Caco-2 (cell line): ENCODE data around the gene ARFGAP1. TPM values are rescaled to one million over a fixed set of nuclear protein-coding genes. Genes with fewer than 3 reads are reported as not detected.

Experiments used
- BruUV-seq: library from RNA; stranded (reverse); fragments of 400-500 nt; replicated peaks from 2 replicates; lab custom pipeline; 2021; lab: Mats Ljungman, UMichigan
- CTCF ChIA-PET: fragments of 300-600 bp; sonication (Branson Sonifier 250); formaldehyde crosslinking; loops from one replicate; lab custom pipeline; 2022; ENCODE audit warnings: antibody characterized with exemption; lab: Charles Lee
- POLR2A ChIA-PET: fragments of 300-600 bp; sonication (Branson Sonifier 250); formaldehyde crosslinking; loops from one replicate; lab custom pipeline; 2022; ENCODE audit warnings: antibody characterized with exemption; lab: Charles Lee
- DNase-seq, 2 experiments: peaks; one replicate each; pipeline versions ENCODE4 v3.0.0 to v3.0.0-alpha.2; 2020 to 2022
- H3K27me3 ChIP-seq: replicated peaks from 2 replicates; pipeline ENCODE4 v1.6.0; 2011; ENCODE audit warnings: low read length; ENCODE audit not compliant: control insufficient read depth, insufficient read depth
- H3K36me3 ChIP-seq: 2 replicates; pipeline ENCODE4 v1.5.1; 2011; ENCODE audit warnings: low read length; ENCODE audit not compliant: control insufficient read depth, insufficient read depth
- H3K4me1 ChIP-seq: fragments of 250-450 bp; sonication (Bioruptor Pico); 2 replicates; pipeline ENCODE4 v1.5.1; 2020; ENCODE audit warnings: mild to moderate bottlenecking
- H3K4me3 ChIP-seq: 2 replicates; pipeline ENCODE4 v1.5.1; 2011; ENCODE audit warnings: low read depth, mild to moderate bottlenecking, control low read depth, low read length
- H3K9me3 ChIP-seq: fragments of 250-450 bp; sonication (Bioruptor Pico); 2 replicates; pipeline ENCODE4 v1.5.1; 2020; ENCODE audit warnings: mild to moderate bottlenecking, moderate library complexity
- H3K27ac Mint-ChIP-seq: one replicate; pipeline ENCODE4 v1.8.0; 2022; ENCODE audit warnings: mixed read lengths; ENCODE audit not compliant: unreplicated experiment
- H3K27me3 Mint-ChIP-seq: one replicate; pipeline ENCODE4 v1.8.0; 2022; ENCODE audit warnings: mixed read lengths; ENCODE audit not compliant: insufficient read depth, unreplicated experiment
- H3K36me3 Mint-ChIP-seq: one replicate; pipeline ENCODE4 v1.8.0; 2022; ENCODE audit warnings: mild to moderate bottlenecking, mixed read lengths; ENCODE audit not compliant: insufficient read depth, unreplicated experiment
- H3K4me1 Mint-ChIP-seq: one replicate; pipeline ENCODE4 v1.8.0; 2022; ENCODE audit warnings: low read depth, mixed read lengths; ENCODE audit not compliant: unreplicated experiment
- H3K4me3 Mint-ChIP-seq: one replicate; pipeline ENCODE4 v1.8.0; 2022; ENCODE audit warnings: mild to moderate bottlenecking, moderate library complexity, mixed read lengths; ENCODE audit not compliant: unreplicated experiment
- H3K9me3 Mint-ChIP-seq: one replicate; pipeline ENCODE4 v1.8.0; 2022; ENCODE audit warnings: mixed read lengths; ENCODE audit not compliant: unreplicated experiment
- CTCF ChIP-seq, 2 experiments: fragments of 200-600 bp in 1 of 2; IDR thresholded peaks; 1 replicate in 1 of 2; 2 replicates in 1 of 2; pipeline versions ENCODE4 v1.5.1 to v1.8.0; 2011 to 2022; ENCODE audit warnings: antibody characterized with exemption in 1 of 2, control low read depth in 1 of 2, inconsistent platforms in 1 of 2, low read depth in 1 of 2, low read length in 1 of 2, mild to moderate bottlenecking in 1 of 2, moderate library complexity in 1 of 2; ENCODE audit not compliant: insufficient read depth in 1 of 2, severe bottlenecking in 1 of 2, unreplicated experiment in 1 of 2
- intact Hi-C: fragments of 100-400 bp; cut with micrococcal nuclease; formaldehyde crosslinking; loops from one replicate; pipeline ENCODE4 v1.10.0; 2022; ENCODE audit not compliant: unreplicated experiment
- total RNA-seq: library from RNA; stranded (reverse); gene quantifications from 2 replicates; pipeline ENCODE4 v1.2.3, GENCODE V29; 2022

Gene ARFGAP1
- total RNA-seq, 1 experiment from 2014 or later, result 275 TPM

- POLR2A ChIA-PET, result no interaction called here
- intact Hi-C loops, result no loop called here
- no peak for TF ChIP-seq CTCF (IDR thresholded peaks at IDR 0.05; ENCODE audit: insufficient read depth in 1 of 2, low read depth in 1 of 2, low read length in 1 of 2, severe bottlenecking in 1 of 2, unreplicated experiment in 1 of 2)
- H3K4me3 ChIP-seq, result no peak overlapping the region
- no peaks in the 10 kb centered on the region for H3K36me3 Mint-ChIP-seq
- H3K27me3 ChIP-seq, result no peaks in the 10 kb centered on the region
- peaks cover 6% of the 10 kb centered on the region for H3K4me1 Mint-ChIP-seq
- no peak overlapping the region for H3K4me3 Mint-ChIP-seq
- no peak for DNase-seq
- H3K27me3 Mint-ChIP-seq, result peaks cover 2% of the 10 kb centered on the region
- H3K9me3 ChIP-seq, result peaks cover 16% of the 10 kb centered on the region
- CTCF ChIA-PET, result interaction anchor here (0.6 kb wide), 1 partner anchor 48 kb away, joined by 3 read pairs; no protein-coding TSS in a partner anchor
- no peak overlapping the region for H3K27ac Mint-ChIP-seq
- no peaks in the 10 kb centered on the region for H3K36me3 ChIP-seq
- BruUV-seq, result no TSS peak
- H3K9me3 Mint-ChIP-seq, result peaks cover 8% of the 10 kb centered on the region
- peaks cover 4% of the 10 kb centered on the region; the same call in 1 of the 2 replicates for H3K4me1 ChIP-seq
Observed at GRCh38 chr20:63330084-63330760, 57.6 kb downstream of the ARFGAP1 start.

- no peak for DNase-seq
- ChIA-PET CTCF (interaction anchor here (0.6 kb wide), 1 partner anchor 49 kb away, joined by 3 read pairs; no protein-coding TSS in a partner anchor), POLR2A (no interaction called here)
- no peaks in the 10 kb centered on the region for H3K27me3 ChIP-seq
- H3K4me1 ChIP-seq, result peaks cover 4% of the 10 kb centered on the region; the same call in 1 of the 2 replicates
- peaks cover 16% of the 10 kb centered on the region for H3K9me3 ChIP-seq
- intact Hi-C loops, result no loop called here
- no peaks in the 10 kb centered on the region for H3K36me3 ChIP-seq
- H3K4me1 Mint-ChIP-seq, result peaks cover 6% of the 10 kb centered on the region
- H3K9me3 Mint-ChIP-seq, result peaks cover 8% of the 10 kb centered on the region
- no peak for TF ChIP-seq CTCF (IDR thresholded peaks at IDR 0.05; ENCODE audit: insufficient read depth in 1 of 2, low read depth in 1 of 2, low read length in 1 of 2, severe bottlenecking in 1 of 2, unreplicated experiment in 1 of 2)
- no peak overlapping the region for H3K27ac Mint-ChIP-seq
- H3K36me3 Mint-ChIP-seq, result no peaks in the 10 kb centered on the region
- peaks cover 2% of the 10 kb centered on the region for H3K27me3 Mint-ChIP-seq
- no peak overlapping the region for H3K4me3 Mint-ChIP-seq
- H3K4me3 ChIP-seq, result no peak overlapping the region
- no TSS peak for BruUV-seq
Observed at GRCh38 chr20:63330940-63331339, 58.3 kb downstream of the ARFGAP1 start.

- no peak for DNase-seq
- POLR2A ChIA-PET, result no interaction called here
- Mint-ChIP-seq H3K27ac (no peak overlapping the region), H3K36me3 (no peaks in the 10 kb centered on the region), H3K9me3 (peaks cover 8% of the 10 kb centered on the region), H3K27me3 (peaks cover 5% of the 10 kb centered on the region), H3K4me1 (peaks cover 6% of the 10 kb centered on the region), H3K4me3 (no peak overlapping the region)
- TF ChIP-seq CTCF (IDR thresholded peaks at IDR 0.05; ENCODE audit: insufficient read depth in 1 of 2, low read depth in 1 of 2, low read length in 1 of 2, severe bottlenecking in 1 of 2, unreplicated experiment in 1 of 2), result no peak
- H3K4me1 ChIP-seq, result peaks cover 4% of the 10 kb centered on the region; the same call in 1 of the 2 replicates
- no peaks in the 10 kb centered on the region for H3K27me3 ChIP-seq
- intact Hi-C loops, result no loop called here
- no TSS peak for BruUV-seq
- H3K36me3 ChIP-seq, result no peaks in the 10 kb centered on the region
- no peak overlapping the region for H3K4me3 ChIP-seq
- peaks cover 13% of the 10 kb centered on the region for H3K9me3 ChIP-seq
- CTCF ChIA-PET, result no interaction called here
Observed at GRCh38 chr20:63331741-63332400, 59.3 kb downstream of the ARFGAP1 start.
